GM19468 (cell line): ENCODE measurements around the gene DDX23.

Experiments used
- ATAC-seq: cut with Tn5 transposase; IDR thresholded peaks from one replicate; pipeline ENCODE4 v1.9.1; 2021; ENCODE audit warnings: mild to moderate bottlenecking, moderate library complexity, moderate number of reproducible peaks; ENCODE audit not compliant: unreplicated experiment; ENCODE audit errors: extremely low read depth

The DDX23 gene

GRCh38 chr12:48779869-48780268, 72.1 kb downstream of the DDX23 start:
- no peak for ATAC-seq
